ENCODE measurements around the gene SH3RF3. TPM values are rescaled to one million over a fixed set of nuclear protein-coding genes. Genes with fewer than 3 reads are reported as not detected.

The SH3RF3 gene
- total and polyA plus RNA-seq, 2 of the 13 experiments (the other 11 are each of a cell fraction or from before 2014, with no cell fraction given): 0.04 TPM; not detected in 1

GRCh38 chr2:109486711-109487535 is 357.9 kb downstream of the SH3RF3 start:
- in situ Hi-C loops (cut with HindIII; ENCODE audit: extremely low pct_ligation_motif_present, low pct_unique_long_range_greater_than_20kb) (no loop called here), intact Hi-C loops (cut with micrococcal nuclease; ENCODE audit: unreplicated experiment) (no loop called here)
- no TSS peak for BruUV-seq (replicated peaks)
- Histone ChIP-seq H4K20me1 (ENCODE audit: insufficient read depth, low read length) (no peaks in the 10 kb centered on the region), H3K27ac (ENCODE audit: extremely low read length, insufficient read depth, low read length) (no peak overlapping the region), H3K36me3 (replicated peaks in 1 of 2; ENCODE audit: control insufficient read depth in 1 of 2, insufficient read depth in 2 of 2, low read length in 2 of 2) (no peaks in the 10 kb centered on the region), H3K4me2 (ENCODE audit: low read depth, low read length) (no peak overlapping the region), H3K4me1 (ENCODE audit: insufficient read depth, low read length) (no peaks in the 10 kb centered on the region), H3K9ac (ENCODE audit: insufficient read depth, low read depth, low read length) (no peak overlapping the region), H3K27me3 (ENCODE audit: control insufficient read depth in 1 of 2, insufficient read depth in 2 of 2, low read length in 2 of 2) (peaks cover 0 to 9% of the 10 kb centered on the region in 2 experiments; a peak in 2 of 5 replicates), H3K4me3 (replicated peaks in 1 of 3; ENCODE audit: insufficient read depth in 1 of 3, low read depth in 2 of 3, low read length in 3 of 3) (no peak overlapping the region), H2AFZ (ENCODE audit: low read length) (no peak overlapping the region), H3K9me3 (ENCODE audit: low read length) (no peaks in the 10 kb centered on the region), H3K79me2 (ENCODE audit: insufficient read depth, low read length) (no peaks in the 10 kb centered on the region)
- 30% methylated on average over 18 of the region's 19 CpGs for WGBS (ENCODE audit: low lambda C conversion rate)
- DNase-seq (ENCODE audit: low spot score): no peak
- ChIA-PET CTCF (ENCODE audit: low intra/inter-chr PET ratio, low total read pairs) (no interaction called here), POLR2A (no interaction called here)
- no peak for ATAC-seq
- FAIRE-seq: no peak
- no peak for TF ChIP-seq DBP (CRISPR knock-in tag; IDR thresholded peaks at IDR 0.05; ENCODE audit: not compliant biosample characterization)
- TF ChIP-seq, protein P1, sequence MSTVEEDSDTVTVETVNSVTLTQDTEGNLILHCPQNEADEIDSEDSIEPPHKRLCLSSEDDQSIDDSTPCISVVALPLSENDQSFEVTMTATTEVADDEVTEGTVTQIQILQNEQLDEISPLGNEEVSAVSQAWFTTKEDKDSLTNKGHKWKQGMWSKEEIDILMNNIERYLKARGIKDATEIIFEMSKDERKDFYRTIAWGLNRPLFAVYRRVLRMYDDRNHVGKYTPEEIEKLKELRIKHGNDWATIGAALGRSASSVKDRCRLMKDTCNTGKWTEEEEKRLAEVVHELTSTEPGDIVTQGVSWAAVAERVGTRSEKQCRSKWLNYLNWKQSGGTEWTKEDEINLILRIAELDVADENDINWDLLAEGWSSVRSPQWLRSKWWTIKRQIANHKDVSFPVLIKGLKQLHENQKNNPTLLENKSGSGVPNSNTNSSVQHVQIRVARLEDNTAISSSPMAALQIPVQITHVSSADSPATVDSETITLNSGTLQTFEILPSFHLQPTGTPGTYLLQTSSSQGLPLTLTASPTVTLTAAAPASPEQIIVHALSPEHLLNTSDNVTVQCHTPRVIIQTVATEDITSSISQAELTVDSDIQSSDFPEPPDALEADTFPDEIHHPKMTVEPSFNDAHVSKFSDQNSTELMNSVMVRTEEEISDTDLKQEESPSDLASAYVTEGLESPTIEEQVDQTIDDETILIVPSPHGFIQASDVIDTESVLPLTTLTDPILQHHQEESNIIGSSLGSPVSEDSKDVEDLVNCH (CRISPR knock-in tag; IDR thresholded peaks at IDR 0.05): no peak
- TF ChIP-seq ATF7-NPFF (CRISPR knock-in tag; IDR thresholded peaks at IDR 0.05; ENCODE audit: low read depth): no peak
- TF ChIP-seq ZNF235 (CRISPR knock-in tag; IDR thresholded peaks at IDR 0.05; ENCODE audit: borderline replicate concordance): no peak
- no peak for TF ChIP-seq PRDM15 (CRISPR knock-in tag; IDR thresholded peaks at IDR 0.05)
- no peak for TF ChIP-seq TEAD3 (CRISPR knock-in tag; optimal IDR thresholded peaks at IDR 0.05; ENCODE audit: borderline replicate concordance)
- TF ChIP-seq GABPB1 (CRISPR knock-in tag; IDR thresholded peaks at IDR 0.05): no peak
- TF ChIP-seq HNF4A (CRISPR knock-in tag; IDR thresholded peaks at IDR 0.05): no peak
- no peak for TF ChIP-seq SYNCRIP (IDR thresholded peaks at IDR 0.05; ENCODE audit: insufficient read depth, low read depth, low read length)
- no peak for TF ChIP-seq ZBTB7B (CRISPR knock-in tag; IDR thresholded peaks at IDR 0.05)
- TF ChIP-seq HMGA1 (CRISPR knock-in tag; conservative IDR thresholded peaks at IDR 0.05): no peak
- no peak for TF ChIP-seq ZNF570 (CRISPR knock-in tag; IDR thresholded peaks at IDR 0.05; ENCODE audit: borderline replicate concordance)
- TF ChIP-seq HDAC2 (CRISPR knock-in tag; IDR thresholded peaks at IDR 0.05): no peak
- TF ChIP-seq TCF7 (IDR thresholded peaks at IDR 0.05; ENCODE audit: low read depth): no peak
- TF ChIP-seq CENPBD1 (CRISPR knock-in tag; IDR thresholded peaks at IDR 0.05; ENCODE audit: borderline replicate concordance, low read depth): no peak
- TF ChIP-seq TP53 (CRISPR knock-in tag; conservative IDR thresholded peaks at IDR 0.05): no peak
- TF ChIP-seq ZNF563 (CRISPR knock-in tag; IDR thresholded peaks at IDR 0.05): no peak
- no peak for TF ChIP-seq NR2C2 (CRISPR knock-in tag; IDR thresholded peaks at IDR 0.05; ENCODE audit: borderline replicate concordance)
